Kidney capillary endothelial cell (primary cell): ENCODE measurements around the gene KCNE5.
"Not testable (repeated sequence)": the region's sequence is repeated elsewhere in the genome, so short reads cannot be mapped to it uniquely, and the experiment has no call there.

ENCODE experiments used
- DNase-seq: peaks from one replicate; pipeline ENCODE4 v3.0.0-alpha.2; 2018; ENCODE audit warnings: low spot score

Gene KCNE5

GRCh38 chrX:109624641-109625616, at the start of gene KCNE5:
TSS of gene KCNE5 (minus strand) at chrX:109625172. CDS start at chrX:109625020, 152 bp downstream.
- no peak for DNase-seq

- DNase-seq: no peak
Measured at GRCh38 chrX:109672239-109672638, 47.3 kb upstream of the KCNE5 start.

GRCh38 chrX:109671170-109671569, 46.2 kb upstream of the KCNE5 start:
- not testable (repeated sequence) for DNase-seq

GRCh38 chrX:109667986-109668385, 43.0 kb upstream of the KCNE5 start:
- DNase-seq: no peak

- no peak for DNase-seq
Measured at GRCh38 chrX:109660435-109661143, 35.6 kb upstream of the KCNE5 start.

- no peak for DNase-seq
Measured at GRCh38 chrX:109658391-109658790, 33.4 kb upstream of the KCNE5 start.

- not testable (repeated sequence) for DNase-seq
Measured at GRCh38 chrX:109657364-109657763, 32.4 kb upstream of the KCNE5 start.

- no peak for DNase-seq
Measured at GRCh38 chrX:109656774-109657173, 31.8 kb upstream of the KCNE5 start.

GRCh38 chrX:109655502-109656201, 30.7 kb upstream of the KCNE5 start:
- DNase-seq: no peak

GRCh38 chrX:109654516-109655109, 29.6 kb upstream of the KCNE5 start:
- DNase-seq: no peak

- not testable (repeated sequence) for DNase-seq
Measured at GRCh38 chrX:109644671-109645070, 19.7 kb upstream of the KCNE5 start.

- no peak for DNase-seq
Measured at GRCh38 chrX:109643687-109644086, 18.7 kb upstream of the KCNE5 start.

GRCh38 chrX:109638158-109638557, 13.2 kb upstream of the KCNE5 start:
- DNase-seq: no peak

- not testable (repeated sequence) for DNase-seq
Measured at GRCh38 chrX:109637477-109637876, 12.5 kb upstream of the KCNE5 start.

- peak; percentile 9 for DNase-seq
Measured at GRCh38 chrX:109635146-109635545, 10.2 kb upstream of the KCNE5 start.

- DNase-seq: peak; percentile 29
Measured at GRCh38 chrX:109632906-109633504, 8.0 kb upstream of the KCNE5 start.

- peak; percentile 66 for DNase-seq
Measured at GRCh38 chrX:109629310-109629709, 4.3 kb upstream of the KCNE5 start.

- no peak for DNase-seq
Measured at GRCh38 chrX:109626637-109627036, 1.7 kb upstream of the KCNE5 start.

- DNase-seq: no peak
Measured at GRCh38 chrX:109623997-109624396, 975 bp downstream of the KCNE5 start.

GRCh38 chrX:109622270-109622669, 2.7 kb downstream of the KCNE5 start:
- no peak for DNase-seq

- DNase-seq: no peak
Measured at GRCh38 chrX:109619771-109620170, 5.2 kb downstream of the KCNE5 start.

GRCh38 chrX:109614951-109615350, 10.0 kb downstream of the KCNE5 start:
- no peak for DNase-seq
